Mesodermal cell (in vitro differentiated cells): ENCODE data around the gene C5orf47.
"Not testable (repeated sequence)": the region's sequence is repeated elsewhere in the genome, so short reads cannot be mapped to it uniquely, and the experiment has no call there.

Source experiments
- H3K27ac ChIP-seq: 2 replicates; pipeline ENCODE4 v1.7.0; 2013; ENCODE audit warnings: mild to moderate bottlenecking, low read depth, low read length, moderate library complexity; ENCODE audit not compliant: severe bottlenecking
- H3K36me3 ChIP-seq: 2 replicates; pipeline ENCODE4 v1.7.1; 2013; ENCODE audit warnings: mild to moderate bottlenecking, low read length, moderate library complexity; ENCODE audit not compliant: control insufficient read depth, insufficient read depth
- H3K4me1 ChIP-seq: one replicate; pipeline ENCODE4 v1.7.1; 2013; ENCODE audit warnings: mild to moderate bottlenecking, low read length; ENCODE audit not compliant: insufficient read depth, control insufficient read depth, poor library complexity, severe bottlenecking
- H3K4me3 ChIP-seq: 2 replicates; pipeline ENCODE4 v1.7.0; 2013; ENCODE audit warnings: low read length, control low read depth, mild to moderate bottlenecking; ENCODE audit not compliant: insufficient read depth, poor library complexity, severe bottlenecking; ENCODE audit errors: extremely low read depth
- H3K9me3 ChIP-seq: 2 replicates; pipeline ENCODE4 v1.7.1; 2013; ENCODE audit warnings: mild to moderate bottlenecking, low read length, moderate library complexity; ENCODE audit not compliant: control insufficient read depth
- WGBS, 2 experiments: methylation state at CpG; one replicate each; pipeline ENCODE4 v1.1.5; 2013; ENCODE audit warnings: missing lambda C conversion rate in 2 of 2; ENCODE audit not compliant: insufficient coverage in 2 of 2; 5-methylcytosine and 5-hydroxymethylcytosine counted together

The C5orf47 gene

DNA sequence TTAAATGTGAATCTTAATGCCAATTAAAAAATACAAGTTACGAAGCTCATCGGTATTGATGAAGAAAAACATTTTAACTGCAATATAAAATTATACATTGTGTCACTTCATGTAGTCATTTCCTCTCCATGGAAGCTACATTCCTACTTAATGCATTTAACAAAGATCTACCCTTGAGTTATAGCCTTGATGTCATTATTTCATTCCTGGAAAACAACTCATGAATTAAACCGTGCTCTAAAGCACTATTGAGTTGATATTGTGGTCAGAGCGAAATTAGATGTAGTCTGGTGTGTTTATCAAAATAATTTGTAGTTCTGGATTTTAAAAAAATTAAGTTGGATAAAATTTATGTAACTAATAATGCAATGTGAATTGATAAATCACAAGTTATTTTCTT lies 11.1 kb downstream of the C5orf47 start:
- Histone ChIP-seq H3K4me1 (no peaks in the 10 kb centered on the region), H3K36me3 (no peaks in the 10 kb centered on the region), H3K9me3 (no peaks in the 10 kb centered on the region), H3K27ac (no peak overlapping the region), H3K4me3 (no peak overlapping the region)
- WGBS, 2 experiments: 100% methylated on average over 1 of the region's 4 CpGs; no CpG with 5 or more reads in 1 of the 2 experiments

DNA sequence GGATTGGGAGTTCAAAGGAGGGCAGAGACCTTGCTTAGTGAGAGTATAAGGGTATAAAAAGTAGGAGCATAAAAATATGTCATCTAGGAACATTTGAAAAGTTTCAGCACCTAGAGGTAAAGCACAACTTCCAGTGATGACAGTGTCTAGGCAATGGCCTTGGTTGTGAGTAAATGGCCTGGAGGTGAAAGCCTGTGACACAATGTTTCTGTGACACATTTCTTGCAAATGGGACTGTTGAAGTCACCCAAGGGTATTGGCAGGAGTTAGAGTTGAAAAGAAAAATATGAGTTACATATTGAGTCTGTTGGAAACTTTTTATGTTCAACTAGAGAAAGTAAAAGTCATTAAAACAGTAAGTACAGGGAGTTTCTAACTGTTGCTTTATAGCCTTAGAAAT lies 14.8 kb downstream of the C5orf47 start:
- H3K9me3 ChIP-seq: no peaks in the 10 kb centered on the region
- no peaks in the 10 kb centered on the region for H3K4me1 ChIP-seq
- H3K27ac ChIP-seq: no peak overlapping the region
- H3K4me3 ChIP-seq: no peak overlapping the region
- no peaks in the 10 kb centered on the region for H3K36me3 ChIP-seq

DNA sequence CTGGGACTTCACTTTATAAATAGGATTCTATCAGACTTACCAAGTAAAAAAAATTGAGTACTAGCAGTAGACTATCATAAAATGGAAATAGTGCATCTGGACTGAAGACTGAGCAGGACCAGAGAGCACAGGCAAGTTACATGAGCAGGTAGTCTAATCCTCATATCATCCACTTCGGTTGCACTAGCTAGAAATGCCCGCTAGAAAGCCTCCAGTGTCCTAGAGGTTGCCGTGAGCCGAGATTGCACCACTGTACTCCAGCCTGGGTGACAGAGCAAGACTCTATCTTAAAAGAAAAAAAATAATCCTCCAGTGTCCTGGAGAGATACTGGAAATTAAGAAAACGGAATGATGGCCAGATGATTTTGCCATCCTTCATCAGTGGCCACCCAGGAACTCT lies 20.0 kb downstream of the C5orf47 start:
- 94 to 98% methylated on average over 4 to 5 of the region's 5 CpGs for WGBS, 2 experiments
- Histone ChIP-seq H3K9me3 (no peaks in the 10 kb centered on the region), H3K27ac (no peak overlapping the region), H3K4me1 (no peaks in the 10 kb centered on the region), H3K4me3 (no peak overlapping the region), H3K36me3 (no peaks in the 10 kb centered on the region)

DNA sequence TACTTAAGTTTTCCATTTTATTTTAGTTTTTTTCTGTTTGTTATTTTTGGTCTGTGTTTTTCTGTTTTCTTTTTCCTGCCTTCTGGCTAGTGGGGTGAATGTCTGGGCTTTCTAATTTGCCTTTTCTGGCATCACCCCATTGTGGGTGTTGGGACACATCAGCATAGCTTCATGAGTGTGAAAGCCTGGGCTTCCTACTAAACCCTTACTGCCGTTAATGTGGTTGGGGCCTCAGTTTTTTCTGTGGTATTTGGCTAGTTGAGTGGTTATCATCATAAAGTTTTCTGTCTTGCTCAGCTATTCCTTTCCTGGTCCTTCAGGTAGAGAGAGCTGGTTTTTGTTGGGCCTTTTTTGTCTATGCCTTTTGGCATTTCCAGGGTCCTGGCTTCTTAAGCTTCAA lies 21.4 kb downstream of the C5orf47 start:
- no peaks in the 10 kb centered on the region for H3K9me3 ChIP-seq
- WGBS, 2 experiments: 100% methylated on average over 1 of the region's 1 CpG; no CpG with 5 or more reads in 1 of the 2 experiments
- H3K27ac ChIP-seq: no peak overlapping the region
- no peaks in the 10 kb centered on the region for H3K36me3 ChIP-seq
- H3K4me1 ChIP-seq: no peaks in the 10 kb centered on the region
- H3K4me3 ChIP-seq: no peak overlapping the region

DNA sequence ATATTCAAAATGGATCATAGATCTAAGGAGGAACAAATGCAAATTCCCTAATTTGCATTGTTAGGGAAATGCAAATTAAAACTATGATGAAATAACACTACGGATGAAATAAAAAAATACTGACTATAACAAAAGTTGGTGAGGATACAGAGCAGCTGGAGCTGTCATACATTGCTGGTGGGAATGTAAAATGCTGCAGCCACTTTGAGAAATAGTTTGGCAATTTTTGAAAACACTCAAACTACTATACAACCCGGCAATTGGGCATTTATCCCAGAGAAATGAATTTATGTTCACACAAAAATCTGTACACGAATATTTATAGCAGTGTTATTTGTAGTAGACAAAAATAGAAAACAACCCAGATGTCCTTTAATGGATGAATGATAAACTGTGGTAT lies 22.5 kb downstream of the C5orf47 start:
- no peaks in the 10 kb centered on the region for H3K4me1 ChIP-seq
- H3K9me3 ChIP-seq: no peaks in the 10 kb centered on the region
- no peak overlapping the region for H3K27ac ChIP-seq
- no peaks in the 10 kb centered on the region for H3K36me3 ChIP-seq
- no peak overlapping the region for H3K4me3 ChIP-seq
- WGBS, 2 experiments: no CpG with 5 or more reads among the region's 3 CpGs

DNA sequence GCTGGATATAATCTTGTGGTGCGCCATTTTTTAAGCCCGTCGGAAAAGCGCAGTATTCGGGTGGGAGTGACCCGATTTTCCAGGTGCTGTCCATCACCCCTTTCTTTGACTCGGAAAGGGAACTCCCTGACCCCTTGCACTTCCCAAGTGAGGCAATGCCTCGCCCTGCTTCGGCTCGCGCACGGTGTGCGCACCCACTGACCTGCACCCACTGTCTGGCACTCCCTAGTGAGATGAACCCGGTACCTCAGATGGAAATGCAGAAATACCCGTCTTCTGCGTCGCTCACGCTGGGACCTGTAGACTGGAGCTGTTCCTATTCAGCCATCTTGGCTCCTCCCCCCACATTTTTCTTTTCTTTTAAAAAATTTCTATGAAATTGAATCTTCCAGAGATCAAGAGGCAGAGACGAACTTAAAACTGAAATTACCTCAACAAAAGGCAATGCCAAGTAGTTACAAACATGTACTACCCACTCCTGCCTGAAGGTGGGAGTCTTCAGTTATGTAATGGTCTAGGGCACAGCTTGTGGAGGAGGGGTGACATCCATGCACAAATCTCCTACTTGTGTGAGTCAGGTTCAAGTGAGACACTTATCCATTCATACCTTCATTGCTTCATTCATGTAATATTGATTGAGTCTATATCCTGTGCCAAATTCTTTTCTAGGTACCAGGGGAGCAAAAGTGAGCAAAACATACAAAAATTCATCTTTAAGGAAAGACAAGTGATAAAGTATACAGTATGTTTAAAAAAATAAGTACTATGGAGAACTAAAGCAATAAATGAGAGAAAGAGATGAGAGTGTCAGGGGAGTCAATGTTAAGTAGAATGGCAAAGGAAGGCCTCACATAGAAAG lies 31.3 kb downstream of the C5orf47 start:
- not testable (repeated sequence) for H3K36me3 ChIP-seq, H3K4me1 ChIP-seq, H3K27ac ChIP-seq, H3K9me3 ChIP-seq
- 77% methylated on average over 5 of the region's 19 CpGs; no CpG with 5 or more reads in 1 of the 2 experiments for WGBS, 2 experiments
- H3K4me3 ChIP-seq: peak overlapping the region; percentile 11

DNA sequence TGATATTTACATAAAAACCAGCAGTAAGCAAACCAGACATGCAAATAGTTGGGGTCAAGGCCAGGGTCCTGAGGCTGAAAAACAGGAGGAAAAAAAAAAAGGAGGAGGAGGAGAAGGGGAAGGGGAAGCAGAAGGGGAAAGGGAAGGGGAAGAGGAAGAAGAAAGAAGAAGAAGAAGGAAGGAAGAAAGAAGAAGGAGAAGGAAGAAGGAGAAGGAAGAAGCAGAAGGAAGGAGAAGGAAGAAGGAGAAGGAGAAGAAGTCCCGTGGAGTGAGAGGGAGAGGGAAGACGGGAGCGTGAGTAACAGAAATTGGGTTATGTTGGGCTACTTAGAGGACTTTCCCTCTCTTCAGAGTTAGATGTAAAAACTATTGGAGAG lies 31.9 kb downstream of the C5orf47 start:
- Histone ChIP-seq H3K4me1 (no peaks in the 10 kb centered on the region), H3K4me3 (no peak overlapping the region), H3K36me3 (no peaks in the 10 kb centered on the region), H3K9me3 (no peaks in the 10 kb centered on the region), H3K27ac (no peak overlapping the region)
- 89 to 100% methylated on average over 1 to 3 of the region's 3 CpGs for WGBS, 2 experiments

DNA sequence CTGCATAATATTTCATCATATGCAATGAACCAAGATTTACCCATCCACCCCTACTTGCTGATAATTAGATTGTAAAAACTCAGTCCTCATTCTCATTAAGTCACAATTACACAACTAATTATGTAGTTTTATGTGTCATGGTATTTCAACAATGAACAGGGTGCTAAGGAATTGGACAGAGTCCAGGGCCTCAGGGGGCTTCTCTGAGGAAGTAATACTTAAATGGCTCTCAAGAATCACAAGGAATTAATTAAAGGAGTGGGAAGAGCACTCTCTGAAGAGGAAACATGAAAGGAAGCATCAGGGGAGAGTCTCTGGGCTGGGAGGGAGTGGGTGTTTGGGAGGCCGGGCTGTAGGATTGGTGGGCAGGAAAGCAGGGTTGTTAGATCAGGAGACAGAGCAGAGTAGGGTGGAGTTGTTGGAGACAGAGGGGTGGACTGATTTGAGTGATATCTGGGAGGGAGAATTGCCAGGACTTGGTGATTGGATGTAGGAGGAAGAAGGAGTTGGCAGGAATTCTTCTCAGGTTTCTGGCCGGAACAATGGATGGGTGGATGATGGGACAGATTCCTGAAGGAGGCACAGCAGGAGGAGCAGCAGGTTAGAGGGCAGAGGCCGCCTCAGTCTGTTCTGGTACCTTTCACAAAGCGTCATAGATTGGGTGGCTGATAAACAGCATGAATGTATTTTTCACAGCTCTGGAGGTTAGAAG lies 33.6 kb downstream of the C5orf47 start:
- Histone ChIP-seq H3K36me3 (no peaks in the 10 kb centered on the region), H3K9me3 (no peaks in the 10 kb centered on the region), H3K4me1 (no peaks in the 10 kb centered on the region), H3K4me3 (no peak overlapping the region), H3K27ac (no peak overlapping the region)
- 64 to 73% methylated on average over 4 of the region's 4 CpGs for WGBS, 2 experiments

DNA sequence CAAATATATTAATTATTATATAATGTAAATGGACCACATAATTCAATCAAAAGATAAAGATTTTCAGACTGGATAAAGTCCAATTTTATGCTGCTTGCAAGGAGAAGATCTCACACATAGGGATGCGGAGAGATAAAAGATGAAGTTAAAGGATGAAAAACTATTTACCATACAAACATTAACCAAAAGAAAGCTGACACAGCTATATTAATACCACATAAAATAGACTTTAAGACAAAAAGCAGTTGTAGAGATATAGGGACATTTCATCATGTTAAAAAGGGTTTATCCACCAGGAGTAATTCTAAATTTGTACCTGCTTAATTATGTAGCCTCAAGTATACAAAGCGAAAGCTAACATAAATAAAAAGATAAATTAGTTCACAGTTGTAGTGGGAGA lies 41.3 kb downstream of the C5orf47 start:
- no CpG with 5 or more reads among the region's 2 CpGs for WGBS, 2 experiments
- H3K27ac ChIP-seq: no peak overlapping the region
- H3K36me3 ChIP-seq: no peaks in the 10 kb centered on the region
- no peaks in the 10 kb centered on the region for H3K4me1 ChIP-seq
- H3K4me3 ChIP-seq: no peak overlapping the region
- H3K9me3 ChIP-seq: no peaks in the 10 kb centered on the region

DNA sequence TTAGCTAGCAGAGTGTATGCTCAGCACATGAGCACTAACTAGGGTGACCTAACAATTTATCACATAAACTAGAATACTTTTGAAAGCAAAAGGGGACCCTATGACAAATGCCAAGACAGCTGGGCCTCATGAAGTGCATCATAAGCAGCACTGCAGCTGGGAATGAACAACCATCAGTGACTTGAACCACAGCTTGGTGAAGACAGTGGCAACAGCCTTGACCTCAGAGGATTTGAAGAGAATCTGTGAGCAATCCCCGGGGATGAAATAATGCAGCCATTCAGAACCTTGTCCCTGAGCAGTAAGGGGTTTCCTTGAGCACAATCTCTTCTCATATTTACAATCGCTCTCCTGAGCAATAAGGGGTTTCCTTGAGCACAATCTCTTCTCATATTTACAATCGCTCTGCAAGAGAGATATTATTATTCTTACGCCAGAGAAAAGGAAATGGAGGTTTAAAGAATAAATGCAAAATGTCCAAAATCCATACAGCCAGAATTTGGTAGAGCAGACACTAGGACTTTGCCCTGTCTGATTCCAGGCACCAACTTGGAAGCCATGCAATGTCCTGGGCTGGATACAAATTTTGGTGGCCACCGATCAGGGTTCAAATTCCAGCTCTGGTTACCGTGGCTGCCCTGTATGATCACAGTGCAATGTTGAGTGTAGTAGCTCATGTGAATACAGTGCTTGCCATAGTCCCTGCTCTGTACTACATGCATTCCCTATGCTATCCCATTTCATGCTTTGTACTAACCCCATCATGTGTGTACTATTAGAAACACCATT lies 55.7 kb downstream of the C5orf47 start:
- 86 to 94% methylated on average over 2 to 4 of the region's 6 CpGs for WGBS, 2 experiments
- Histone ChIP-seq H3K27ac (no peak overlapping the region), H3K36me3 (no peaks in the 10 kb centered on the region), H3K9me3 (no peaks in the 10 kb centered on the region), H3K4me1 (no peaks in the 10 kb centered on the region), H3K4me3 (no peak overlapping the region)
